ENCODE data around the gene FKBP1A. TPM values are rescaled to one million over a fixed set of nuclear protein-coding genes. Genes with fewer than 3 reads are reported as not detected.

FKBP1A gene
- total and polyA plus RNA-seq, 2 of the 4 experiments (the other 2 are of a cell fraction): 120 to 528 TPM

GRCh38 chr20:1415667-1416468, 23.0 kb upstream of the FKBP1A start:
- intact Hi-C loops (cut with micrococcal nuclease) (no loop called here), dilution Hi-C loops (cut with HindIII; ENCODE audit: low sequenced_read_pairs, unreplicated experiment) (no loop called here), in situ Hi-C loops (cut with MboI; ENCODE audit: low sequenced_read_pairs) (no loop called here)
- no peak overlapping the region for H3K4me3 ChIP-seq (ENCODE audit: insufficient read depth, low read depth, low read length)
- peaks cover 19% of the 10 kb centered on the region for H3K9me1 ChIP-seq (ENCODE audit: insufficient read depth, low read length)
- no peaks in the 10 kb centered on the region for H3K27me3 ChIP-seq (ENCODE audit: control insufficient read depth, insufficient read depth, low read length)
- peaks cover 0 to 10% of the 10 kb centered on the region in 2 experiments; a peak in 1 of 4 replicates for H3K79me1 ChIP-seq (ENCODE audit: low read depth in 1 of 2, low read length in 2 of 2)
- DNase-seq (peak; percentile 97), ATAC-seq (ENCODE audit: low read depth) (peak; percentile 81)
- no TSS peak for BruUV-seq (replicated peaks)
- peak overlapping the region; percentile 78 for H2AK9ac ChIP-seq (replicated peaks; ENCODE audit: low read depth, low read length, poor library complexity)
- H3K4ac ChIP-seq (ENCODE audit: low read depth, low read length): peak overlapping the region; percentile 82
- peak overlapping the region; percentile 86 for H2BK5ac ChIP-seq (ENCODE audit: low read depth, low read length, poor library complexity, severe bottlenecking)
- WGBS, 2 experiments (ENCODE audit: extremely low coverage in 2 of 2, insufficient read length in 1 of 2): 83% methylated on average over 3 of the region's 8 CpGs; no CpG with 5 or more reads in 1 of the 2 experiments
- peak overlapping the region; percentile 88 for H2BK120ac ChIP-seq (ENCODE audit: low read depth, low read length)
- TF ChIP-seq BHLHE40 (IDR thresholded peaks at IDR 0.05; ENCODE audit: low read depth, low read length) (peak; percentile 85), CEBPB (IDR thresholded peaks at IDR 0.05; ENCODE audit: low read depth, low read length) (peak; percentile 12; the same call in 1 of the 2 replicates), RAD21 (IDR thresholded peaks at IDR 0.05; ENCODE audit: low read length) (peak; percentile 9; the same call in 1 of the 2 replicates), NFE2L2 (IDR thresholded peaks at IDR 0.05; ENCODE audit: low read depth, low read length) (0 out of 2 replicates have a peak, but pooled peaks have one; percentile 31), CTCF (conservative IDR thresholded peaks at IDR 0.05; ENCODE audit: low read depth, low read length) (no peak), CHD1 (IDR thresholded peaks at IDR 0.05; ENCODE audit: low read depth, low read length) (no peak), MAZ (IDR thresholded peaks at IDR 0.05; ENCODE audit: borderline replicate concordance, low read depth, low read length) (peak; percentile 43; the same call in 1 of the 2 replicates), RCOR1 (IDR thresholded peaks at IDR 0.05; ENCODE audit: insufficient replicate concordance, low read length) (peak; percentile 100), FOS (IDR thresholded peaks at IDR 0.05; ENCODE audit: low read depth, low read length) (peak; percentile 96)
- H4K91ac ChIP-seq (ENCODE audit: insufficient read depth, low read depth, low read length): peak overlapping the region; percentile 59
- peak overlapping the region; percentile 49; the same call in 1 of the 2 replicates for H3K27ac ChIP-seq (ENCODE audit: insufficient read depth, low read length)
- no peaks in the 10 kb centered on the region for H4K20me1 ChIP-seq (ENCODE audit: insufficient read depth, low read length)
- peak overlapping the region; percentile 38; the same call in 1 of the 3 replicates for H2BK15ac ChIP-seq (ENCODE audit: low read depth, low read length)
- no peaks in the 10 kb centered on the region; the same call in 1 of the 2 replicates for H3K9me3 ChIP-seq (ENCODE audit: control insufficient read depth, insufficient read depth, low read length)
- ChIA-PET CTCF (no interaction called here), POLR2A (ENCODE audit: unreplicated experiment) (no interaction called here)
- H3K23ac ChIP-seq (ENCODE audit: low read depth, low read length): peak overlapping the region; percentile 31; the same call in 1 of the 2 replicates
- H2AFZ ChIP-seq (replicated peaks; ENCODE audit: low read length, poor library complexity): peak overlapping the region; percentile 59
- peak overlapping the region; percentile 74; the same call in 1 of the 2 replicates for H3K18ac ChIP-seq (ENCODE audit: low read depth, low read length)
- H2BK20ac ChIP-seq (ENCODE audit: low read depth, low read length): peak overlapping the region; percentile 62
- H4K8ac ChIP-seq (ENCODE audit: low read depth in 2 of 2, low read length in 2 of 2): peak overlapping the region; percentile 12 to 88
- H3K14ac ChIP-seq (replicated peaks; ENCODE audit: low read depth, low read length): peak overlapping the region; percentile 10; the same call in 1 of the 2 replicates
- H4K5ac ChIP-seq (ENCODE audit: low read depth, low read length): peak overlapping the region; percentile 21; the same call in 1 of the 2 replicates
- H3K4me2 ChIP-seq (ENCODE audit: low read depth, low read length): no peak overlapping the region
- 0 out of 2 replicates have a peak overlapping the region, but pooled peaks have one; percentile 20 for H3K56ac ChIP-seq (ENCODE audit: extremely low read depth, insufficient read depth, low read length)
- H2AK5ac ChIP-seq (ENCODE audit: low read depth, low read length): peak overlapping the region; percentile 60
- no peaks in the 10 kb centered on the region for H3K36me3 ChIP-seq (ENCODE audit: control insufficient read depth, insufficient read depth, low read length)
- H3K9ac ChIP-seq (ENCODE audit: low read depth, low read length): no peak overlapping the region
- H3K4me1 ChIP-seq (ENCODE audit: control insufficient read depth, insufficient read depth, low read length): peaks cover 4% of the 10 kb centered on the region; the same call in 1 of the 2 replicates
